ENCODE results near the gene LHPP.

The LHPP gene

GRCh38 chr10:124592736-124593430 lies 131.3 kb downstream of the LHPP start:
- DNase-seq (ENCODE audit: low spot score): no peak

GRCh38 chr10:124593431-124593985 lies 131.9 kb downstream of the LHPP start:
- no peak for DNase-seq (ENCODE audit: low spot score)

- DNase-seq (ENCODE audit: low spot score): no peak
These were observed 132.6 kb downstream of the LHPP start for GRCh38 chr10:124594240-124594639.

GRCh38 chr10:124595143-124595883 lies 133.7 kb downstream of the LHPP start:
- no peak for DNase-seq (ENCODE audit: low spot score)

- no peak for DNase-seq (ENCODE audit: low spot score)
These were observed 134.6 kb downstream of the LHPP start for GRCh38 chr10:124596116-124596785.

- no peak for DNase-seq (ENCODE audit: low spot score)
These were observed 135.6 kb downstream of the LHPP start for GRCh38 chr10:124596962-124597845.

GRCh38 chr10:124597846-124598165 lies 136.2 kb downstream of the LHPP start:
- DNase-seq (ENCODE audit: low spot score): no peak

GRCh38 chr10:124598196-124598595 lies 136.6 kb downstream of the LHPP start:
- DNase-seq (ENCODE audit: low spot score): no peak

- no peak for DNase-seq (ENCODE audit: low spot score)
These were observed 137.4 kb downstream of the LHPP start for GRCh38 chr10:124598773-124599587.

GRCh38 chr10:124599588-124600050 lies 138.0 kb downstream of the LHPP start:
- DNase-seq (ENCODE audit: low spot score): no peak

- DNase-seq (ENCODE audit: low spot score): no peak
These were observed 138.6 kb downstream of the LHPP start for GRCh38 chr10:124600051-124600880.

- DNase-seq (ENCODE audit: low spot score): no peak
These were observed 139.4 kb downstream of the LHPP start for GRCh38 chr10:124601016-124601415.

- DNase-seq (ENCODE audit: low spot score): no peak
These were observed 140.0 kb downstream of the LHPP start for GRCh38 chr10:124601431-124602120.

- DNase-seq (ENCODE audit: low spot score): no peak
These were observed 140.5 kb downstream of the LHPP start for GRCh38 chr10:124602121-124602561.

- no peak for DNase-seq (ENCODE audit: low spot score)
These were observed 141.2 kb downstream of the LHPP start for GRCh38 chr10:124602646-124603365.

- DNase-seq (ENCODE audit: low spot score): no peak
These were observed 142.0 kb downstream of the LHPP start for GRCh38 chr10:124603376-124604213.

Data from SK-N-DZ (cell line).